Measurements from ENCODE around the gene DENND2C.

DNA sequence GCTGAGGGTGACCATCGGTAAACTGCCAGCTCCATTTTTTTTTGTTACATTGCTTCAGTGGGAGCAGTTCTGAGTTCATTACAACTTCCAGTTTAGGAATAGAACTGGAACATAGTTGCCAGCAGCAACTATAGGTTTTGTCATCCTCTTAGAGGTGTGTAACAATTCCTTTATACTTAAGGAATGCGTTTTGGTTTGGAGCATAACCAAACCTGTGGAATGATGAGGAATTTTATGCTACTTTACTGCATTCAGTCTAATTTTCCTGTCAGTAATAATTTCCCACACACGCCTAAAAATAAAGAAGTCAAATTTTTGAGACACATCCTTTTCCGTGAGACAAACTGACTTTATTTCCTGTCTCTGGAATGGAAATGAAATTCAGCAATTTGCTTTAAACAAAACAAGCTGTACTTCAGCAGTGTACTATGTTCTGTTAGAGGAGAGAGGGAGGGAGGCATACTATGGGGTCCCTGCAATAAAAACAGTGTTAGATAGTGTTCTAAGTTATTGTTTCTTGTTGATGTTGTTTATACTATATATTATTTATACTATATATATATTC lies 30.3 kb upstream of the DENND2C start:
- no peak for TF ChIP-seq SPI1 (IDR thresholded peaks at IDR 0.05; ENCODE audit: borderline replicate concordance, low read depth)
- TF ChIP-seq POLR2AphosphoS5 (IDR thresholded peaks at IDR 0.05; ENCODE audit: low read depth), result no peak
